Measurements from ENCODE around the gene RFPL2. TPM values are rescaled to one million over a fixed set of nuclear protein-coding genes. Genes with fewer than 3 reads are reported as not detected.

Gene RFPL2
- total and polyA plus RNA-seq, 11 donors = not detected

DNA sequence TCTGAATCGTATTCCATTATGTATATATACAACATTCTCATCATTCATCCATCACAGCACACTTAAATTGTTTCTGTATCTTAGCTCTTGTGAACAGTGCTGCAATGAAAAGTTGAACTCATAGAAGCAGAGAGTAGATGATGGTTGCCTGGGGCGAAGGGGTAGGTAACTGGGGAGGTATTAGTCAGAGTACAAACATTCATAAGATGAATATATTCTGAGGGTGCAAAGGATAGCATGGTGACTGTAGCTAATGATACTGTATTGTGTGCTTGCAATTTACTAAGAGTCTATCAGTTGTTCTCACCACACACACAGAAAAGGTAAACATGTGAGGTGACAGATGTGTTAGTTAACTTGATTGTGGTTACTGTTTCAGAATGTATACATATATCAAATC is 12.6 kb upstream of the RFPL2 start:
- Histone ChIP-seq H3K27me3 (peaks cover 0 to 7% (median 0%) of the 10 kb centered on the region in 9 donors), H3K9me3 (no peaks in the 10 kb centered on the region), H3K4me1 (no peaks in the 10 kb centered on the region), H3K27ac (no peak overlapping the region), H3K4me3 (no peak overlapping the region), H3K36me3 (no peaks in the 10 kb centered on the region)
- intact Hi-C loops (cut with DNase I) = no loop called here
- WGBS, 4 donors = 84 to 91% (median 88%) methylated on average over 2 of the region's 2 CpGs
- no peak for TF ChIP-seq POLR2A (IDR thresholded peaks at IDR 0.05)
- TF ChIP-seq, protein P1, sequence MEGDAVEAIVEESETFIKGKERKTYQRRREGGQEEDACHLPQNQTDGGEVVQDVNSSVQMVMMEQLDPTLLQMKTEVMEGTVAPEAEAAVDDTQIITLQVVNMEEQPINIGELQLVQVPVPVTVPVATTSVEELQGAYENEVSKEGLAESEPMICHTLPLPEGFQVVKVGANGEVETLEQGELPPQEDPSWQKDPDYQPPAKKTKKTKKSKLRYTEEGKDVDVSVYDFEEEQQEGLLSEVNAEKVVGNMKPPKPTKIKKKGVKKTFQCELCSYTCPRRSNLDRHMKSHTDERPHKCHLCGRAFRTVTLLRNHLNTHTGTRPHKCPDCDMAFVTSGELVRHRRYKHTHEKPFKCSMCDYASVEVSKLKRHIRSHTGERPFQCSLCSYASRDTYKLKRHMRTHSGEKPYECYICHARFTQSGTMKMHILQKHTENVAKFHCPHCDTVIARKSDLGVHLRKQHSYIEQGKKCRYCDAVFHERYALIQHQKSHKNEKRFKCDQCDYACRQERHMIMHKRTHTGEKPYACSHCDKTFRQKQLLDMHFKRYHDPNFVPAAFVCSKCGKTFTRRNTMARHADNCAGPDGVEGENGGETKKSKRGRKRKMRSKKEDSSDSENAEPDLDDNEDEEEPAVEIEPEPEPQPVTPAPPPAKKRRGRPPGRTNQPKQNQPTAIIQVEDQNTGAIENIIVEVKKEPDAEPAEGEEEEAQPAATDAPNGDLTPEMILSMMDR (IDR thresholded peaks at IDR 0.05) = no peak
- no peak for DNase-seq
- ATAC-seq = no peak

- intact Hi-C loops (cut with DNase I) = no loop called here
- H3K4me3 ChIP-seq = no peak overlapping the region
- H3K36me3 ChIP-seq = no peaks in the 10 kb centered on the region
- ATAC-seq (no peak), DNase-seq (no peak)
- no peaks in the 10 kb centered on the region for H3K9me3 ChIP-seq
- no peak for TF ChIP-seq POLR2A (IDR thresholded peaks at IDR 0.05)
- TF ChIP-seq, protein P1 (IDR thresholded peaks at IDR 0.05) = no peak
- peaks cover 0 to 7% (median 0%) of the 10 kb centered on the region in 9 donors for H3K27me3 ChIP-seq
- H3K4me1 ChIP-seq = no peaks in the 10 kb centered on the region
- no peak overlapping the region for H3K27ac ChIP-seq
- WGBS, 4 donors = 84 to 89% (median 87%) methylated on average over 10 of the region's 10 CpGs
Measured at GRCh38 chr22:32216911-32217310, 12.0 kb upstream of the RFPL2 start.

- 52 to 75% (median 64%) methylated on average over 7 of the region's 7 CpGs for WGBS, 4 donors
- DNase-seq (no peak), ATAC-seq (no peak)
- H3K4me3 ChIP-seq = no peak overlapping the region
- peaks cover 0 to 4% (median 0%) of the 10 kb centered on the region in 12 donors for H3K4me1 ChIP-seq
- intact Hi-C loops (cut with DNase I) = no loop called here
- H3K9me3 ChIP-seq = no peaks in the 10 kb centered on the region
- H3K27me3 ChIP-seq = peaks cover 0 to 6% (median 0%) of the 10 kb centered on the region in 9 donors
- TF ChIP-seq POLR2A (IDR thresholded peaks at IDR 0.05) = no peak
- TF ChIP-seq, protein P1 (IDR thresholded peaks at IDR 0.05) = no peak
- no peaks in the 10 kb centered on the region for H3K36me3 ChIP-seq
- H3K27ac ChIP-seq = no peak overlapping the region
Measured at GRCh38 chr22:32211011-32211410, 6.1 kb upstream of the RFPL2 start.

GRCh38 chr22:32208681-32209080 is 3.8 kb upstream of the RFPL2 start:
- Histone ChIP-seq H3K4me3 (no peak overlapping the region), H3K36me3 (no peaks in the 10 kb centered on the region), H3K27ac (no peak overlapping the region), H3K27me3 (peaks cover 0 to 10% (median 5%) of the 10 kb centered on the region in 9 donors), H3K4me1 (peaks cover 0 to 7% (median 0%) of the 10 kb centered on the region in 12 donors), H3K9me3 (no peaks in the 10 kb centered on the region)
- TF ChIP-seq POLR2A (IDR thresholded peaks at IDR 0.05) = no peak
- TF ChIP-seq, protein P1 (IDR thresholded peaks at IDR 0.05) = no peak
- ATAC-seq = no peak
- whole genome bisulfite sequencing, 4 donors = 81 to 94% (median 86%) methylated on average over 1 to 3 of the region's 3 CpGs
- intact Hi-C loops (cut with DNase I) = loop anchor here in 8 of 10 donors (5.0 to 10.0 kb wide), 4 partner anchors 106 to 236 kb away; no protein-coding TSS in a partner anchor
- DNase-seq = no peak

All from heart left ventricle (tissue), 16 donors.